K562 (cell line): ENCODE data around the gene C21orf58. TPM values are rescaled to one million over a fixed set of nuclear protein-coding genes. Genes with fewer than 3 reads are reported as not detected.

Experiments
- ATAC-seq: fragments of 200-7000 bp; cut with Tn5 transposase; 3 replicates; pipeline ENCODE4 v1.9.1; 2020; ENCODE audit warnings: moderate library complexity
- BruUV-seq: library from RNA; stranded (reverse); fragments of 400-500 nt; replicated peaks from 2 replicates; lab custom pipeline; 2021; lab: Mats Ljungman, UMichigan
- CTCF ChIA-PET: fragments of 300-600 bp; formaldehyde crosslinking; extraction: SDS; loops from one replicate; lab custom pipeline; 2021; ENCODE audit warnings: low intra/inter-chr PET ratio; lab: Yijun Ruan, JAX
- POLR2A ChIA-PET: fragments of 300-600, 350-650 bp; sonication (Branson Sonifier 250); formaldehyde crosslinking; extraction: SDS; loops from one replicate; lab custom pipeline; 2021; ENCODE audit warnings: antibody characterized with exemption, inconsistent platforms; lab: Yijun Ruan, JAX
- DNase-seq, 4 experiments: peaks; one replicate each; pipeline versions ENCODE4 v3.0.0 to v3.0.0-alpha.2; 2011 to 2018; ENCODE audit warnings: low spot score in 3 of 4, mixed read lengths in 3 of 4; ENCODE audit errors: extremely low read depth in 1 of 4
- FAIRE-seq: peaks from 2 replicates; lab custom pipeline; 2011; peaks lifted over from hg19 to GRCh38; lab: Jason Lieb, UNC
- H2AFZ ChIP-seq: 2 replicates; pipeline ENCODE4 v1.6.0; 2011; ENCODE audit warnings: low read depth, low read length, control low read depth, inconsistent platforms
- H3K27ac ChIP-seq: fragments of 200-600 bp; 3 replicates; pipeline ENCODE4 v1.8.0; 2011; ENCODE audit warnings: low read depth, mild to moderate bottlenecking, control low read depth, inconsistent platforms, low read length, moderate library complexity, mixed read lengths; ENCODE audit errors: extremely low read depth
- H3K27me3 ChIP-seq, 2 experiments: fragments of 300-600 bp in 1 of 2; 2 replicates in 1 of 2; 3 replicates in 1 of 2; pipeline versions ENCODE4 v1.6.0 to v1.8.0; 2011; ENCODE audit warnings: inconsistent platforms in 2 of 2, low read length in 2 of 2, mild to moderate bottlenecking in 1 of 2, mixed read lengths in 1 of 2, moderate library complexity in 1 of 2; ENCODE audit not compliant: control insufficient read depth in 2 of 2, insufficient read depth in 2 of 2
- H3K36me3 ChIP-seq: fragments of 300-600 bp; 3 replicates; pipeline ENCODE4 v1.8.0; 2011; ENCODE audit warnings: mild to moderate bottlenecking, low read length, inconsistent platforms; ENCODE audit not compliant: control insufficient read depth, insufficient read depth
- H3K4me1 ChIP-seq, 2 experiments: fragments of 200-600 bp in 1 of 2; replicated peaks in 1 of 2; 2 replicates in 1 of 2; 3 replicates in 1 of 2; pipeline versions ENCODE4 v1.5.1 to v1.8.0; 2011; ENCODE audit warnings: inconsistent platforms in 2 of 2, low read length in 2 of 2, mild to moderate bottlenecking in 1 of 2, mixed read lengths in 1 of 2, moderate library complexity in 1 of 2; ENCODE audit not compliant: control insufficient read depth in 2 of 2, insufficient read depth in 2 of 2
- H3K4me2 ChIP-seq: 2 replicates; pipeline ENCODE4 v1.6.1; 2011; ENCODE audit warnings: low read length, control low read depth, inconsistent platforms, mixed read lengths; ENCODE audit not compliant: insufficient read depth
- H3K4me3 ChIP-seq: fragments of 200-600 bp; sonication (generic), shearing (Covaris generic); 2 replicates; pipeline ENCODE4 v1.5.1; 2016; ENCODE audit warnings: control low read depth, inconsistent platforms
- H3K79me2 ChIP-seq: fragments of 200-600 bp; 3 replicates; pipeline ENCODE4 v1.8.0; 2011; ENCODE audit warnings: low read length, inconsistent platforms; ENCODE audit not compliant: control insufficient read depth, insufficient read depth
- H3K9ac ChIP-seq, 2 experiments: 2 replicates each; pipeline versions ENCODE4 v1.6.0 to v1.6.1; 2011; ENCODE audit warnings: low read depth in 2 of 2, low read length in 2 of 2, control low read depth in 1 of 2, inconsistent platforms in 1 of 2, mild to moderate bottlenecking in 1 of 2, mixed read lengths in 1 of 2; ENCODE audit not compliant: insufficient read depth in 1 of 2
- H3K9me1 ChIP-seq: one replicate; pipeline ENCODE4 v1.6.0; 2011; ENCODE audit warnings: inconsistent platforms, mild to moderate bottlenecking, low read length, moderate library complexity; ENCODE audit not compliant: control insufficient read depth, insufficient read depth
- H3K9me3 ChIP-seq: replicated peaks from 2 replicates; pipeline ENCODE4 v1.5.1; 2011; ENCODE audit warnings: low read depth, low read length, inconsistent platforms; ENCODE audit not compliant: control insufficient read depth, insufficient read depth
- H4K20me1 ChIP-seq: replicated peaks from 2 replicates; pipeline ENCODE4 v1.6.1; 2011; ENCODE audit warnings: low read length, inconsistent platforms, mixed read lengths; ENCODE audit not compliant: control insufficient read depth, insufficient read depth
- HCFC1 ChIP-seq: IDR thresholded peaks from 2 replicates; pipeline ENCODE4 v1.6.1; 2012; ENCODE audit warnings: low read depth, low read length, improper control_type of control experiment
- NFIX ChIP-seq: fragments of 250-450 bp; sonication (Bioruptor Pico); IDR thresholded peaks from 2 replicates; pipeline ENCODE4 v1.4.0; 2020; ENCODE audit warnings: low read depth, mild to moderate bottlenecking, moderate library complexity
- PHF8 ChIP-seq: fragments of 200-600 bp; sonication (generic); IDR thresholded peaks from 2 replicates; pipeline ENCODE4 v1.6.1; 2012; ENCODE audit warnings: mixed run types, mild to moderate bottlenecking, inconsistent platforms, low read length, moderate library complexity, borderline replicate concordance
- PTBP1 ChIP-seq: fragments of 200-400 bp; formaldehyde crosslinking; IDR thresholded peaks from 2 replicates; pipeline ENCODE4 v1.6.1; 2017; ENCODE audit warnings: low read depth, low read length
- RBM39 ChIP-seq: fragments of 200-400 bp; formaldehyde crosslinking; optimal IDR thresholded peaks from 2 replicates; pipeline ENCODE3; 2018; ENCODE audit warnings: low read depth, low read length
- THRAP3 ChIP-seq: fragments of 450-650 bp; IDR thresholded peaks from 2 replicates; pipeline ENCODE4 v1.6.1; 2016; ENCODE audit warnings: mild to moderate bottlenecking, inconsistent platforms, borderline replicate concordance
- WGBS: fragments of 100-300 bp; shearing (Covaris generic); methylation state at CpG from one replicate; pipeline ENCODE4 v1.1.6; 2016; ENCODE audit warnings: low coverage, mixed read lengths; ENCODE audit not compliant: insufficient coverage; ENCODE audit errors: missing lambda C conversion rate; 5-methylcytosine and 5-hydroxymethylcytosine counted together
- in situ Hi-C: fragments of 300-500 bp; cut with MboI; formaldehyde crosslinking; loops from 4 replicates; pipeline ENCODE4 v1.15.0; 2018; ENCODE audit warnings: inconsistent platforms, mixed read lengths
- intact Hi-C: fragments of 100-400 bp; cut with micrococcal nuclease; formaldehyde crosslinking; loops from 2 replicates; pipeline ENCODE4 v1.14.2; 2022
- polyA plus RNA-seq, 8 experiments: library from polyadenylated mRNA; depleted of rRNA in 4 of 8; stranded (reverse) in 5 of 8; unstranded in 3 of 8; fragments of >200 nt; fragmentation: Nextera tagmentation in 2 of 8; fragmentation: Illumina TruSeq in 1 of 8; extraction: Ambion mirVana in 2 of 8; extraction: Trizol in 1 of 8; gene quantifications; 2 replicates each; pipeline versions ENCODE4 v1.2.1 to v1.2.3, GENCODE V29; 2011 to 2014; ENCODE audit warnings: inconsistent platforms in 1 of 8, missing spikeins in 1 of 8
- total RNA-seq, 7 experiments: library from RNA; depleted of rRNA in 6 of 7; stranded (reverse); fragments of >200 nt in 6 of 7; fragmentation: Illumina TruSeq in 2 of 7; extraction: Trizol in 2 of 7; gene quantifications; 2 replicates each; pipeline versions ENCODE4 v1.2.1 to v1.2.3, GENCODE V29; 2011 to 2021; ENCODE audit warnings: low replicate concordance in 1 of 7
- TF ChIP-seq, protein P1 (sequence below), 2 experiments: fragments of 450-650 bp; IDR thresholded peaks; 2 replicates each; pipeline ENCODE4 v1.6.1; 2018; ENCODE audit warnings: mild to moderate bottlenecking in 2 of 2, low read depth in 1 of 2; ENCODE audit not compliant: partially characterized antibody in 2 of 2
- TF ChIP-seq, protein P2 (sequence below): IDR thresholded peaks from 3 replicates; pipeline ENCODE4 v1.6.1; 2011; ENCODE audit warnings: borderline replicate concordance, mild to moderate bottlenecking, moderate library complexity; ENCODE audit not compliant: insufficient read length; ENCODE audit errors: extremely low read depth

Gene C21orf58
- total and polyA plus RNA-seq, 9 of the 15 experiments (the other 6 are each of a cell fraction or from before 2014, with no cell fraction given): 1.2 to 30.5 (median 12.4) TPM

DNA sequence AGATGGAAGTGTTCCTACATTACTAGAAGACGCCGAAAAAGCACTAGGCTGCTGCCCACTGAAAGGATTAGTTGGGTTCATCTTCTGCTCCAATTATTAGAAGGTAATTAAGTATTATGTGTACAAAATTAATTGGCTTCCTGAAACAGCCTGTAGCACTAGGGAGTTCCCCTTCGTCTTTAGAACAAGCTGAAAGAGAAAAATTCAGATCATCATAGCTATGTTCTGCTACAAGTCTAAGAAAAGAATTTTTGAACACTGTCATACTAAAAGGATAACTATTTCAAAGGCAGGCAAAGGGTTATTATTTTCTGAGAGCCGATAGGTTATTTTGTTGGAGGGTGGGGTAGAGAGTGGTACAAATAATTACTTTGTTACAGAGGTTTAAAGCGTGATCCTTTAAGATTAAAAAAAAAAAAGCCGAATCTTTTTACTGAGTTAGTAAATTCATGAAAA is 38.4 kb downstream of the C21orf58 start, which contains the start of gene MCM3AP (continued):
- TF ChIP-seq, protein P1, sequence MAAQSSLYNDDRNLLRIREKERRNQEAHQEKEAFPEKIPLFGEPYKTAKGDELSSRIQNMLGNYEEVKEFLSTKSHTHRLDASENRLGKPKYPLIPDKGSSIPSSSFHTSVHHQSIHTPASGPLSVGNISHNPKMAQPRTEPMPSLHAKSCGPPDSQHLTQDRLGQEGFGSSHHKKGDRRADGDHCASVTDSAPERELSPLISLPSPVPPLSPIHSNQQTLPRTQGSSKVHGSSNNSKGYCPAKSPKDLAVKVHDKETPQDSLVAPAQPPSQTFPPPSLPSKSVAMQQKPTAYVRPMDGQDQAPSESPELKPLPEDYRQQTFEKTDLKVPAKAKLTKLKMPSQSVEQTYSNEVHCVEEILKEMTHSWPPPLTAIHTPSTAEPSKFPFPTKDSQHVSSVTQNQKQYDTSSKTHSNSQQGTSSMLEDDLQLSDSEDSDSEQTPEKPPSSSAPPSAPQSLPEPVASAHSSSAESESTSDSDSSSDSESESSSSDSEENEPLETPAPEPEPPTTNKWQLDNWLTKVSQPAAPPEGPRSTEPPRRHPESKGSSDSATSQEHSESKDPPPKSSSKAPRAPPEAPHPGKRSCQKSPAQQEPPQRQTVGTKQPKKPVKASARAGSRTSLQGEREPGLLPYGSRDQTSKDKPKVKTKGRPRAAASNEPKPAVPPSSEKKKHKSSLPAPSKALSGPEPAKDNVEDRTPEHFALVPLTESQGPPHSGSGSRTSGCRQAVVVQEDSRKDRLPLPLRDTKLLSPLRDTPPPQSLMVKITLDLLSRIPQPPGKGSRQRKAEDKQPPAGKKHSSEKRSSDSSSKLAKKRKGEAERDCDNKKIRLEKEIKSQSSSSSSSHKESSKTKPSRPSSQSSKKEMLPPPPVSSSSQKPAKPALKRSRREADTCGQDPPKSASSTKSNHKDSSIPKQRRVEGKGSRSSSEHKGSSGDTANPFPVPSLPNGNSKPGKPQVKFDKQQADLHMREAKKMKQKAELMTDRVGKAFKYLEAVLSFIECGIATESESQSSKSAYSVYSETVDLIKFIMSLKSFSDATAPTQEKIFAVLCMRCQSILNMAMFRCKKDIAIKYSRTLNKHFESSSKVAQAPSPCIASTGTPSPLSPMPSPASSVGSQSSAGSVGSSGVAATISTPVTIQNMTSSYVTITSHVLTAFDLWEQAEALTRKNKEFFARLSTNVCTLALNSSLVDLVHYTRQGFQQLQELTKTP (IDR thresholded peaks at IDR 0.05; ENCODE audit: low read depth in 1 of 2, partially characterized antibody in 2 of 2): peak in 1 of 2 experiments; percentile 37
- peak; percentile 71; the same call in 1 of the 2 replicates for TF ChIP-seq THRAP3

DNA sequence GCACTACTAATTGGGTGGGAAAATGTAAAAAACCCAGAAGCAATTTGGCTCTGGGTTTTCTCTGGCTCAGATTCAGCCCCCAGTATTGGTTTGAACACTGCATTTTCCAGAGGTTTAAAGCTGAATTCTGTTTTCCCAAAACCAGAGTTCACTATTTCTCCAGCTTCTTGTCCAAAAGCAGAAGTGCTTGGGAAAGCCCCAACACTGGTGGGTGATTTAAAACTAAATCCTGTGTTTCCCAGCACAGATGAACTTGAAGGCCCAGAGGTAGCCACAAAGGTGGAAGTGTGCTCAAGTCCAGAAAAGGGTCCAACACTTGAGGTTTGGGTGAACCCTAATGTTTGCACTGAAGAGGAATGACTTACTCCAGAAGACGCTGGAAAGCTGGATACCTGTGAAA is 38.9 kb downstream of the C21orf58 start:
- Histone ChIP-seq H3K79me2 (peaks cover 72% of the 10 kb centered on the region), H3K9ac (peak overlapping the region; percentile 16 to 97; a peak in 2 of 4 replicates), H3K27ac (no peak overlapping the region), H3K27me3 (no peaks in the 10 kb centered on the region), H3K9me3 (peaks cover 11% of the 10 kb centered on the region; the same call in 1 of the 2 replicates), H3K4me1 (peaks cover 18 to 23% of the 10 kb centered on the region in 2 experiments), H3K4me3 (peak overlapping the region; percentile 74; the same call in 1 of the 2 replicates), H4K20me1 (0 out of 2 replicates have a peak, but pooled peaks cover 2% of the 10 kb centered on the region), H3K4me2 (peak overlapping the region; percentile 93), H2AFZ (no peak overlapping the region), H3K9me1 (peaks cover 3% of the 10 kb centered on the region), H3K36me3 (peaks cover 52% of the 10 kb centered on the region)
- in situ Hi-C loops (no loop called here), intact Hi-C loops (loop anchor here (5.0 to 10.0 kb wide), 2 partner anchors 140 to 173 kb away; partner anchors contain the start of gene DIP2A)
- DNase-seq (no peak), FAIRE-seq (no peak), ATAC-seq (no peak)
- CTCF ChIA-PET: no interaction called here
- POLR2A ChIA-PET: interaction anchor here (0.9 to 2.5 kb wide), 8 partner anchors 9 to 41 kb away, joined by 3 to 6 read pairs (median 3); no protein-coding TSS in a partner anchor
- 95% methylated on average over 1 of the region's 1 CpG for WGBS
- no TSS peak for BruUV-seq
- TF ChIP-seq HCFC1: no peak
- TF ChIP-seq PHF8: no peak
- TF ChIP-seq NFIX: no peak
- TF ChIP-seq, protein P2, sequence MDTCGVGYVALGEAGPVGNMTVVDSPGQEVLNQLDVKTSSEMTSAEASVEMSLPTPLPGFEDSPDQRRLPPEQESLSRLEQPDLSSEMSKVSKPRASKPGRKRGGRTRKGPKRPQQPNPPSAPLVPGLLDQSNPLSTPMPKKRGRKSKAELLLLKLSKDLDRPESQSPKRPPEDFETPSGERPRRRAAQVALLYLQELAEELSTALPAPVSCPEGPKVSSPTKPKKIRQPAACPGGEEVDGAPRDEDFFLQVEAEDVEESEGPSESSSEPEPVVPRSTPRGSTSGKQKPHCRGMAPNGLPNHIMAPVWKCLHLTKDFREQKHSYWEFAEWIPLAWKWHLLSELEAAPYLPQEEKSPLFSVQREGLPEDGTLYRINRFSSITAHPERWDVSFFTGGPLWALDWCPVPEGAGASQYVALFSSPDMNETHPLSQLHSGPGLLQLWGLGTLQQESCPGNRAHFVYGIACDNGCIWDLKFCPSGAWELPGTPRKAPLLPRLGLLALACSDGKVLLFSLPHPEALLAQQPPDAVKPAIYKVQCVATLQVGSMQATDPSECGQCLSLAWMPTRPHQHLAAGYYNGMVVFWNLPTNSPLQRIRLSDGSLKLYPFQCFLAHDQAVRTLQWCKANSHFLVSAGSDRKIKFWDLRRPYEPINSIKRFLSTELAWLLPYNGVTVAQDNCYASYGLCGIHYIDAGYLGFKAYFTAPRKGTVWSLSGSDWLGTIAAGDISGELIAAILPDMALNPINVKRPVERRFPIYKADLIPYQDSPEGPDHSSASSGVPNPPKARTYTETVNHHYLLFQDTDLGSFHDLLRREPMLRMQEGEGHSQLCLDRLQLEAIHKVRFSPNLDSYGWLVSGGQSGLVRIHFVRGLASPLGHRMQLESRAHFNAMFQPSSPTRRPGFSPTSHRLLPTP: no peak
- TF ChIP-seq PTBP1: no peak
- no peak for TF ChIP-seq RBM39
